A549 (cell line): Measurements from ENCODE around the gene TMEM123. TPM values are rescaled to one million over a fixed set of nuclear protein-coding genes. Genes with fewer than 3 reads are reported as not detected.

Experiments used
- ATAC-seq, 2 experiments: fragments of 200-7000 bp in 1 of 2; fragments of >200 bp in 1 of 2; cut with Nextera tagmentation in 1 of 2; cut with Tn5 transposase in 1 of 2; 3 replicates each; pipeline versions ENCODE4 v1.8.0 to v1.9.1; 2018 to 2020; ENCODE audit warnings: mild to moderate bottlenecking in 1 of 2, moderate library complexity in 1 of 2
- CTCF ChIA-PET: fragments of 300-600 bp; sonication (Branson Sonifier 250); formaldehyde crosslinking; extraction: SDS; loops from one replicate; lab custom pipeline; 2021; ENCODE audit warnings: antibody characterized with exemption, inconsistent platforms; lab: Yijun Ruan, JAX
- POLR2A ChIA-PET: fragments of 350-600 bp; formaldehyde crosslinking; extraction: SDS; loops from one replicate; lab custom pipeline; 2021; ENCODE audit warnings: antibody characterized with exemption, inconsistent platforms; lab: Yijun Ruan, JAX
- DNase-seq, 2 experiments: peaks; one replicate each; pipeline versions ENCODE4 v3.0.0 to v3.0.0-alpha.2; 2011 to 2016; ENCODE audit warnings: low read depth in 1 of 2, low spot score in 1 of 2
- FAIRE-seq: peaks from 2 replicates; lab custom pipeline; 2011; peaks lifted over from hg19 to GRCh38; lab: Jason Lieb, UNC
- H3K27ac ChIP-seq, 2 experiments: fragments of >200 bp; sonication (Bioruptor Twin); formaldehyde crosslinking; 3 replicates each; pipeline ENCODE4 v1.5.1; 2016 to 2017
- H3K4me1 ChIP-seq: fragments of >200 bp; sonication (Bioruptor Twin); formaldehyde crosslinking; 3 replicates; pipeline ENCODE4 v1.6.1; 2016
- H3K4me2 ChIP-seq: fragments of >200 bp; sonication (Bioruptor Twin); formaldehyde crosslinking; 3 replicates; pipeline ENCODE4 v1.6.1; 2016
- H3K4me3 ChIP-seq: fragments of >200 bp; sonication (Bioruptor Twin); formaldehyde crosslinking; 3 replicates; pipeline ENCODE4 v1.5.1; 2016
- H3K9me3 ChIP-seq: fragments of >200 bp; sonication (Bioruptor Twin); formaldehyde crosslinking; 3 replicates; pipeline ENCODE4 v1.6.1; 2016
- CEBPB ChIP-seq, 2 experiments: fragments of >200 bp in 1 of 2; sonication (Bioruptor Twin) in 1 of 2; formaldehyde crosslinking in 1 of 2; IDR thresholded peaks; 2 replicates each; pipeline ENCODE4 v1.6.1; 2012 to 2016
- ESRRA ChIP-seq: fragments of 150-350 bp; IDR thresholded peaks from 2 replicates; pipeline ENCODE4 v1.6.1; 2014; ENCODE audit warnings: mild to moderate bottlenecking, low read length, borderline replicate concordance
- FOSB ChIP-seq: fragments of 250-450 bp; sonication (Bioruptor Pico); IDR thresholded peaks from 2 replicates; pipeline ENCODE4 v1.5.0; 2020; ENCODE audit warnings: mild to moderate bottlenecking, moderate library complexity
- HDAC2 ChIP-seq: fragments of 200-600 bp; sonication (generic); IDR thresholded peaks from 2 replicates; pipeline ENCODE4 v1.6.1; 2016
- HES2 ChIP-seq: fragments of >200 bp; sonication (Bioruptor Twin); formaldehyde crosslinking; IDR thresholded peaks from 2 replicates; pipeline ENCODE4 v1.6.1; 2016
- HEYL ChIP-seq: fragments of 250-450 bp; sonication (Bioruptor Pico); IDR thresholded peaks from 2 replicates; pipeline ENCODE4 v1.8.0; 2021; ENCODE audit warnings: mild to moderate bottlenecking, moderate library complexity
- HMGXB4 ChIP-seq: fragments of 250-450 bp; sonication (Bioruptor Pico); IDR thresholded peaks from 2 replicates; pipeline ENCODE4 v1.5.0; 2021; ENCODE audit warnings: mild to moderate bottlenecking, moderate library complexity, borderline replicate concordance
- JUN ChIP-seq, 2 experiments: fragments of >200 bp; sonication (Bioruptor Twin); formaldehyde crosslinking; IDR thresholded peaks; 2 replicates in 1 of 2; 3 replicates in 1 of 2; pipeline ENCODE4 v1.6.1; 2016 to 2017
- KDM5A ChIP-seq: fragments of 200-600 bp; sonication (generic); IDR thresholded peaks from 2 replicates; pipeline ENCODE4 v1.6.1; 2016; ENCODE audit warnings: antibody characterized with exemption, mild to moderate bottlenecking
- MAZ ChIP-seq: fragments of 150-350 bp; IDR thresholded peaks from 2 replicates; pipeline ENCODE4 v1.6.1; 2014; ENCODE audit warnings: antibody characterized with exemption, low read depth, low read length, borderline replicate concordance
- PHF8 ChIP-seq: fragments of 200-600 bp; sonication (generic); IDR thresholded peaks from 2 replicates; pipeline ENCODE4 v1.6.1; 2016; ENCODE audit warnings: low read depth, mild to moderate bottlenecking, antibody characterized with exemption, moderate library complexity, borderline replicate concordance
- RARB ChIP-seq: fragments of 250-450 bp; sonication (Bioruptor Pico); IDR thresholded peaks from 2 replicates; pipeline ENCODE4 v1.8.0; 2021; ENCODE audit warnings: mild to moderate bottlenecking, moderate library complexity
- REST ChIP-seq: fragments of 200-600 bp; sonication (generic); IDR thresholded peaks from 2 replicates; pipeline ENCODE4 v1.6.1; 2016; ENCODE audit warnings: antibody characterized with exemption, mild to moderate bottlenecking, moderate library complexity
- SREBF2 ChIP-seq: fragments of 450-650 bp; IDR thresholded peaks from 2 replicates; pipeline ENCODE4 v1.6.1; 2014; ENCODE audit warnings: mild to moderate bottlenecking, moderate library complexity
- ZFP36 ChIP-seq: fragments of 450-650 bp; IDR thresholded peaks from 2 replicates; pipeline ENCODE4 v1.6.1; 2014; ENCODE audit warnings: borderline replicate concordance; ENCODE audit not compliant: partially characterized antibody
- ZNF302 ChIP-seq: fragments of 250-450 bp; sonication (Bioruptor Pico); IDR thresholded peaks from 2 replicates; pipeline ENCODE4 v1.9.0; 2021; ENCODE audit warnings: inconsistent platforms, mild to moderate bottlenecking, moderate library complexity
- WGBS: methylation state at CpG from one replicate; pipeline ENCODE4 v1.1.6; 2017; ENCODE audit errors: missing lambda C conversion rate; 5-methylcytosine and 5-hydroxymethylcytosine counted together
- polyA plus RNA-seq, 4 experiments: library from polyadenylated mRNA; depleted of rRNA in 3 of 4; stranded (reverse); fragments of >200 nt; fragmentation: RNase III in 1 of 4; extraction: RNeasy Plus Mini Kit Qiagen cat#74134 plus additional on column Dnase treatment in 1 of 4; gene quantifications; 2 replicates in 3 of 4; 3 replicates in 1 of 4; pipeline ENCODE4 v1.2.3, GENCODE V29; 2011 to 2017
- TF ChIP-seq, protein P1 (sequence below): IDR thresholded peaks from 2 replicates; pipeline ENCODE4 v1.6.1; 2012

Gene TMEM123
- polyA plus RNA-seq, 2 of the 4 experiments (the other 2 are of a cell fraction) = 199 to 458 TPM

DNA sequence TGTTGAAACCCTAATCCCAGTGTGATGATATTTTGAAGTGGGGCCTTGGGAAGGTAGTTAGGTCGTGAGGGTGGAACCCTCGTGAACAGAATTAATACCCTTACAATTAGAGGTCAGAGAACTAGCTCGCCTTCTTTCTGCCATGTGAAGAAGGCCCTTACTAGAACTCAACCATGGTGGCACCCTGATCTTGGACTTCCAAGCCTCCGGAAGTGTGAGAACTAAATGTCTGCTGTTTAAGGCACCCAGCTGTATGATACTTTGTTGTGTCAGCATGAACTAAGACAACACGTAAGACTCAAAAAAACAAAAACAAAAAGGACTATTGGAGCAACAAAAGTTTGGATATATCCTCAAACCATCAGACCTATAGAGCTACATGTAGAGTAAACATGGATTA is 52.0 kb downstream of the TMEM123 start:
- H3K27ac ChIP-seq = no peak overlapping the region
- TF ChIP-seq PHF8 (no peak), HEYL (CRISPR knock-in tag) (no peak), CEBPB (IDR thresholded peaks at IDR 0.05) (no peak), ZFP36 (no peak), JUN (IDR thresholded peaks at IDR 0.05) (no peak), RARB (CRISPR knock-in tag) (no peak), ESRRA (no peak), MAZ (no peak), REST (no peak), HMGXB4 (CRISPR knock-in tag) (no peak)
- TF ChIP-seq, protein P1, sequence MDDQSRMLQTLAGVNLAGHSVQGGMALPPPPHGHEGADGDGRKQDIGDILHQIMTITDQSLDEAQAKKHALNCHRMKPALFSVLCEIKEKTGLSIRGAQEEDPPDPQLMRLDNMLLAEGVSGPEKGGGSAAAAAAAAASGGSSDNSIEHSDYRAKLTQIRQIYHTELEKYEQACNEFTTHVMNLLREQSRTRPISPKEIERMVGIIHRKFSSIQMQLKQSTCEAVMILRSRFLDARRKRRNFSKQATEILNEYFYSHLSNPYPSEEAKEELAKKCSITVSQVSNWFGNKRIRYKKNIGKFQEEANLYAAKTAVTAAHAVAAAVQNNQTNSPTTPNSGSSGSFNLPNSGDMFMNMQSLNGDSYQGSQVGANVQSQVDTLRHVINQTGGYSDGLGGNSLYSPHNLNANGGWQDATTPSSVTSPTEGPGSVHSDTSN = no peak
- peaks cover 17% of the 10 kb centered on the region for H3K4me1 ChIP-seq
- no peak overlapping the region for H3K4me2 ChIP-seq
- no peak for FAIRE-seq
- WGBS = 88% methylated on average over 5 of the region's 5 CpGs
- POLR2A ChIA-PET = no interaction called here
- no peak overlapping the region for H3K4me3 ChIP-seq
- no peaks in the 10 kb centered on the region for H3K9me3 ChIP-seq
- CTCF ChIA-PET = interaction anchor here (1.1 to 4.5 kb wide), 2 partner anchors 9 to 212 kb away, joined by 4 to 21 read pairs; no protein-coding TSS in a partner anchor
- DNase-seq = no peak
- no peak for ATAC-seq

- no peak for ATAC-seq
- Histone ChIP-seq H3K4me1 (peaks cover 17% of the 10 kb centered on the region), H3K4me2 (no peak overlapping the region), H3K27ac (no peak overlapping the region), H3K4me3 (no peak overlapping the region), H3K9me3 (no peaks in the 10 kb centered on the region)
- no peak for TF ChIP-seq FOSB (CRISPR knock-in tag)
- TF ChIP-seq KDM5A = no peak
- TF ChIP-seq HES2 = no peak
- no peak for TF ChIP-seq SREBF2
- no peak for TF ChIP-seq ZNF302 (CRISPR knock-in tag)
- TF ChIP-seq JUN (IDR thresholded peaks at IDR 0.05) = no peak
- CTCF ChIA-PET = interaction anchor here (1.0 to 4.9 kb wide), 3 partner anchors 8 to 214 kb away, joined by 4 to 21 read pairs (median 21); no protein-coding TSS in a partner anchor
- POLR2A ChIA-PET = no interaction called here
- 95% methylated on average over 2 of the region's 2 CpGs for WGBS
- no peak for FAIRE-seq
- no peak for DNase-seq
Observed at GRCh38 chr11:102399189-102399588, 53.4 kb downstream of the TMEM123 start.

GRCh38 chr11:102398297-102398696 is 54.3 kb downstream of the TMEM123 start:
- POLR2A ChIA-PET = no interaction called here
- Histone ChIP-seq H3K4me1 (peaks cover 17% of the 10 kb centered on the region), H3K9me3 (no peaks in the 10 kb centered on the region), H3K4me3 (no peak overlapping the region), H3K4me2 (no peak overlapping the region), H3K27ac (no peak overlapping the region)
- DNase-seq (no peak), FAIRE-seq (no peak), ATAC-seq (no peak)
- WGBS = 87% methylated on average over 2 of the region's 2 CpGs
- no peak for TF ChIP-seq HDAC2
- no peak for TF ChIP-seq CEBPB (IDR thresholded peaks at IDR 0.05)
- CTCF ChIA-PET = interaction anchor here (4.9 kb wide), 1 partner anchor 215 kb away, joined by 21 read pairs; no protein-coding TSS in a partner anchor
